NOMO-1 (cell line): ENCODE data around the gene TRIP4.
"Not testable (repeated sequence)": the region's sequence is repeated elsewhere in the genome, so short reads cannot be mapped to it uniquely, and the experiment has no call there.

Source experiments
- DNase-seq, 2 experiments: peaks; one replicate each; lab custom pipeline; 2025; ENCODE audit not compliant: unreplicated experiment in 2 of 2; lab: John Stamatoyannopoulos, UW

TRIP4 gene

GRCh38 chr15:64476550-64476949 lies 88.9 kb downstream of the TRIP4 start:
- no peak for DNase-seq

- DNase-seq, result no peak
These were observed 91.2 kb downstream of the TRIP4 start for GRCh38 chr15:64478863-64479262.

- DNase-seq, result peak in 1 of 2 experiments; percentile 8
These were observed 93.3 kb downstream of the TRIP4 start for GRCh38 chr15:64480891-64481290.

- DNase-seq, result no peak
These were observed 96.1 kb downstream of the TRIP4 start for GRCh38 chr15:64483749-64484148.

- DNase-seq, result no peak
These were observed 98.2 kb downstream of the TRIP4 start for GRCh38 chr15:64485796-64486195.

GRCh38 chr15:64490598-64491259 lies 103.1 kb downstream of the TRIP4 start:
- DNase-seq, result no peak

GRCh38 chr15:64493641-64494040 lies 106.0 kb downstream of the TRIP4 start:
- DNase-seq, result no peak

GRCh38 chr15:64495968-64496367 lies 108.3 kb downstream of the TRIP4 start:
- not testable (repeated sequence) for DNase-seq

GRCh38 chr15:64500695-64501395 lies 113.2 kb downstream of the TRIP4 start:
- DNase-seq, result no peak

- DNase-seq, result no peak
These were observed 113.7 kb downstream of the TRIP4 start for GRCh38 chr15:64501396-64501715.

GRCh38 chr15:64502151-64502550 lies 114.5 kb downstream of the TRIP4 start:
- DNase-seq, result no peak

GRCh38 chr15:64502551-64502950 lies 114.9 kb downstream of the TRIP4 start:
- peak in 1 of 2 experiments; percentile 14 for DNase-seq

GRCh38 chr15:64503197-64503596 lies 115.6 kb downstream of the TRIP4 start:
- peak in 1 of 2 experiments; percentile 26 for DNase-seq

GRCh38 chr15:64503640-64504039 lies 116.0 kb downstream of the TRIP4 start:
- DNase-seq, result peak in 1 of 2 experiments; percentile 26
